ENCODE data around the gene SREBF1. TPM values are rescaled to one million over a fixed set of nuclear protein-coding genes. Genes with fewer than 3 reads are reported as not detected.

Gene SREBF1
- total and polyA plus RNA-seq, 2 experiments from 2014 or later: 38.9 to 45.9 TPM

DNA sequence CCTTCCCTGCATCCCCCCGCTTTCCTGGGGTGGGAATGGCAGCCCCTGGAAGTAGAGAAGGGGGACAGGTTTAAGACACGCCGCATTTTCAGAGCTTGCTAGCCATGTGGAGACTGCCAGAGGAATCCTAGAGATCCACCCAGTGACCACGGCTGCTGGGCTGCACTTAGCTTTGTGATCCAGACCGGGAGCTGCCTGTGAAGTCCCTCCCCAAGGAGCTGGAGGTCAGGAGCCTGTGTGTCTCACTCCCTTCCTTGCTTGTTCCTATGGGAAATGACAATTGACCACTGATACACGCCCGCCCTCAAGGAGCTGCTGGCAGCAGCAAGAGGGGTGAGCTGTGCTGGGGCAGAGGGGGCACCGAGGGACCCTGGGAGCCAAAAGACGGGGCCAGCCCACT, 73.7 kb downstream of the SREBF1 start:
- Histone ChIP-seq H3K27ac (peak overlapping the region; percentile 73), H3K27me3 (no peaks in the 10 kb centered on the region), H3K4me3 (no peak overlapping the region), H3K36me3 (no peaks in the 10 kb centered on the region), H3K9me3 (ENCODE audit: low read depth) (no peaks in the 10 kb centered on the region), H3K4me1 (ENCODE audit: low read depth) (peaks cover 33% of the 10 kb centered on the region)
- no peak for DNase-seq (ENCODE audit: low read depth in 1 of 2, low spot score in 1 of 2)
- TF ChIP-seq, protein P1, sequence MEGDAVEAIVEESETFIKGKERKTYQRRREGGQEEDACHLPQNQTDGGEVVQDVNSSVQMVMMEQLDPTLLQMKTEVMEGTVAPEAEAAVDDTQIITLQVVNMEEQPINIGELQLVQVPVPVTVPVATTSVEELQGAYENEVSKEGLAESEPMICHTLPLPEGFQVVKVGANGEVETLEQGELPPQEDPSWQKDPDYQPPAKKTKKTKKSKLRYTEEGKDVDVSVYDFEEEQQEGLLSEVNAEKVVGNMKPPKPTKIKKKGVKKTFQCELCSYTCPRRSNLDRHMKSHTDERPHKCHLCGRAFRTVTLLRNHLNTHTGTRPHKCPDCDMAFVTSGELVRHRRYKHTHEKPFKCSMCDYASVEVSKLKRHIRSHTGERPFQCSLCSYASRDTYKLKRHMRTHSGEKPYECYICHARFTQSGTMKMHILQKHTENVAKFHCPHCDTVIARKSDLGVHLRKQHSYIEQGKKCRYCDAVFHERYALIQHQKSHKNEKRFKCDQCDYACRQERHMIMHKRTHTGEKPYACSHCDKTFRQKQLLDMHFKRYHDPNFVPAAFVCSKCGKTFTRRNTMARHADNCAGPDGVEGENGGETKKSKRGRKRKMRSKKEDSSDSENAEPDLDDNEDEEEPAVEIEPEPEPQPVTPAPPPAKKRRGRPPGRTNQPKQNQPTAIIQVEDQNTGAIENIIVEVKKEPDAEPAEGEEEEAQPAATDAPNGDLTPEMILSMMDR (IDR thresholded peaks at IDR 0.05; ENCODE audit: low read depth, low read length): no peak

DNA sequence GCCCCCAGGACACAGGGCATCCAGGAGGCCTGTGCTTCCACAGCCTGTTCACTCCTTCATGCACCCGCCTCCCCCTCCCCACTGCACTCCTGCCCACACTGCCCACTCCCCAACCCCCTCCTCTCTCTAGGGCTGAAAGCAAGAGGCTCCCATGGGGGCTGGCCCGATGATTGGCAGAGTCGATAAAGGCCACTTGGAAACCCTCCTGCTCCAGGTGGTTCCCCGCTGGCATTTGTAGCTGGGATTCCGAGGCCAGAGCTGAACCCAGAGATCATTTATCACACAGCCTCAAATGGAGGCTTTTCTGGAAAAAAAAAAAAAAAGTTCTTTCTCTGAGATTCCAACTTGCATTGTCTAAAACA, 74.1 kb downstream of the SREBF1 start:
- TF ChIP-seq, protein P1 (IDR thresholded peaks at IDR 0.05; ENCODE audit: low read depth, low read length): no peak
- no peaks in the 10 kb centered on the region for H3K36me3 ChIP-seq
- peak in 1 of 2 donors; percentile 76 for DNase-seq (ENCODE audit: low read depth in 1 of 2, low spot score in 1 of 2)
- no peak overlapping the region for H3K4me3 ChIP-seq
- peak overlapping the region; percentile 73 for H3K27ac ChIP-seq
- H3K9me3 ChIP-seq (ENCODE audit: low read depth): no peaks in the 10 kb centered on the region
- no peaks in the 10 kb centered on the region for H3K27me3 ChIP-seq
- H3K4me1 ChIP-seq (ENCODE audit: low read depth): peaks cover 37% of the 10 kb centered on the region

Other genes with a start within 250 kb of the SREBF1 start
- gene PEMT, start 245.3 kb downstream of the SREBF1 start, total RNA-seq: 126 and 196 TPM in 2 replicates
- 135 and 141 TPM in 2 replicates for gene PEMT, start 245.3 kb downstream of the SREBF1 start, polyA plus RNA-seq
- 29.7 and 46.2 TPM in 2 replicates for gene RAI1, start 155.5 kb downstream of the SREBF1 start, total RNA-seq
- gene RAI1, start 155.5 kb downstream of the SREBF1 start, polyA plus RNA-seq: 19.9 and 20.2 TPM in 2 replicates
- gene TOM1L2, start 135.4 kb upstream of the SREBF1 start, total RNA-seq: 49.9 and 145 TPM in 2 replicates
- gene TOM1L2, start 135.4 kb upstream of the SREBF1 start, polyA plus RNA-seq: 46.4 and 55.2 TPM in 2 replicates
- 0.18 and 0.21 TPM in 2 replicates for gene DRC3, start 135.9 kb upstream of the SREBF1 start, total RNA-seq
- 2.4 and 4.1 TPM in 2 replicates for gene DRC3, start 135.9 kb upstream of the SREBF1 start, polyA plus RNA-seq
- 36.0 and 49.4 TPM in 2 replicates for gene ATPAF2, start 202.2 kb upstream of the SREBF1 start, total RNA-seq
- gene ATPAF2, start 202.2 kb upstream of the SREBF1 start, polyA plus RNA-seq: 40.3 and 49.9 TPM in 2 replicates
- 9.8 and 10.7 TPM in 2 replicates for gene GID4, start 202.4 kb upstream of the SREBF1 start, total RNA-seq
- gene GID4, start 202.4 kb upstream of the SREBF1 start, polyA plus RNA-seq: 9.9 and 12.7 TPM in 2 replicates